Osteoblast (primary cell): ENCODE results near the gene FNDC3B. TPM values are rescaled to one million over a fixed set of nuclear protein-coding genes. Genes with fewer than 3 reads are reported as not detected.
A peak's percentile ranks its signal among the peaks of the same experiment; 100 is the strongest.

Experiments used
- DNase-seq: peaks from one replicate; pipeline ENCODE4 v3.0.0; 2011; ENCODE audit warnings: low spot score, mixed read lengths; ENCODE audit not compliant: insufficient read length; ENCODE audit errors: missing footprints
- H2AFZ ChIP-seq: 2 replicates; pipeline ENCODE4 v1.6.0; 2011; ENCODE audit warnings: mild to moderate bottlenecking, low read length
- H3K27ac ChIP-seq: 2 replicates; pipeline ENCODE4 v1.5.1; 2011; ENCODE audit warnings: mild to moderate bottlenecking, low read depth, low read length, moderate library complexity
- H3K27me3 ChIP-seq: 2 replicates; pipeline ENCODE4 v1.6.0; 2012; ENCODE audit warnings: mild to moderate bottlenecking, control low read depth, inconsistent platforms, low read length, moderate library complexity; ENCODE audit not compliant: insufficient read depth
- H3K36me3 ChIP-seq: 2 replicates; pipeline ENCODE4 v1.5.1; 2011; ENCODE audit warnings: mild to moderate bottlenecking, low read length, control low read depth, moderate library complexity; ENCODE audit not compliant: insufficient read depth
- H3K4me1 ChIP-seq: 2 replicates; pipeline ENCODE4 v1.5.1; 2011; ENCODE audit warnings: mild to moderate bottlenecking, low read length, control low read depth, moderate library complexity; ENCODE audit not compliant: insufficient read depth
- H3K4me2 ChIP-seq: 2 replicates; pipeline ENCODE4 v1.6.0; 2011; ENCODE audit warnings: mild to moderate bottlenecking, low read length; ENCODE audit not compliant: insufficient read depth
- H3K4me3 ChIP-seq: fragments of 200-600 bp; sonication (generic); 3 replicates; pipeline ENCODE4 v1.5.1; 2012; ENCODE audit warnings: mild to moderate bottlenecking, low read length, inconsistent platforms; ENCODE audit not compliant: insufficient read depth
- H3K79me2 ChIP-seq: 2 replicates; pipeline ENCODE4 v1.6.0; 2012; ENCODE audit warnings: mild to moderate bottlenecking, low read length, control low read depth, inconsistent platforms; ENCODE audit not compliant: insufficient read depth
- H3K9me3 ChIP-seq: 2 replicates; pipeline ENCODE4 v1.5.1; 2011; ENCODE audit warnings: low read depth, low read length, control low read depth
- H4K20me1 ChIP-seq: 2 replicates; pipeline ENCODE4 v1.6.0; 2012; ENCODE audit warnings: mild to moderate bottlenecking, low read length, control low read depth; ENCODE audit not compliant: insufficient read depth
- CTCF ChIP-seq: IDR thresholded peaks from 2 replicates; pipeline ENCODE4 v1.5.1; 2011; ENCODE audit warnings: mild to moderate bottlenecking, low read depth, low read length, moderate library complexity; ENCODE audit errors: extremely low read depth
- total RNA-seq: library from RNA; depleted of rRNA; stranded (reverse); fragments of >200 nt; gene quantifications from 2 replicates; pipeline ENCODE4 v1.2.3, GENCODE V29; 2012

The FNDC3B gene
- total RNA-seq, 1 donor: 179 TPM

DNA sequence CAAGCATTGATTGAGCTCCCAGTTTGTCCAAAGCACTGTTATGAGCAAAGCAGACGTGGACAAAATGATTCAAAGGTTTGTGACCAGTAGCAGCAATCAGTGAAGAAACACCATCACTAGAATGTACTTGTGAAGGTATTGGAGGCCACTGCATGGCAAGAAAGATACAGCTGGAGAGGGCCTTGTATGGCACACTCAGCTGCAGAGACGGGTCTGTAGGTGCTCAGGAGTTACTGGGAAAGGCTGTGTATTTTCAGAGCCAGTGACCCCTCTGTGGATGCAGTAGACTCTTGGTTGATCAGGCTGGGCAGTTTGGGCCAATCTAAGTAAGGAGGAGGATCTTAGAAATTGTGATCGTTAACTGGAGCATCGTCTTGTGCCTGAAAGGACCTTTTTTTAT is 288.9 kb downstream of the FNDC3B start:
- Histone ChIP-seq H3K4me2 (no peak overlapping the region), H4K20me1 (peaks cover 30% of the 10 kb centered on the region), H3K27ac (no peak overlapping the region), H3K4me3 (no peak overlapping the region), H3K9me3 (no peaks in the 10 kb centered on the region), H3K4me1 (peaks cover 14% of the 10 kb centered on the region), H3K27me3 (no peaks in the 10 kb centered on the region), H3K79me2 (peaks cover 18% of the 10 kb centered on the region), H2AFZ (no peak overlapping the region), H3K36me3 (peaks cover 85% of the 10 kb centered on the region)
- no peak for DNase-seq
- TF ChIP-seq CTCF: no peak

DNA sequence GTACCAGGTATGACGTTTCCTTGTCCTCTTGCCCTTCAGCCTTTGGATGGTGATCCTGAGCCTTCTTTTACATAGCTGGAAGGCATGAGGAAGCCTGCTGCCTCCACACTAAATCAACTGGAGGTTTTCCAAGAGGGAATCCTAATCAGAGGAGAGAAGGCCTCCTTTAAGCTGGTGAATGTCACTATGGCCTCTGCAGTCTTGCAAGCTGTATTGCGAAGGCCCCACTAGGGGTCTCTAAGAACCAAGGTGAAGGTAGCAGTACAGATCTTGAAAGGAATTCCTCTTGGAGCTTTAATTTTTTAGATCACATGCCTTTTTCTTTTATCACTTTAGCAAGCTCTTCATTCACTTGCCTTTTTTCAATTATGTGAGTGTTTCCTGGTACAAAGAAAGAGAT is 289.7 kb downstream of the FNDC3B start:
- peaks cover 90% of the 10 kb centered on the region for H3K36me3 ChIP-seq
- H3K4me1 ChIP-seq: peaks cover 6% of the 10 kb centered on the region
- H3K79me2 ChIP-seq: peaks cover 21% of the 10 kb centered on the region
- DNase-seq: peak; percentile 57
- no peaks in the 10 kb centered on the region for H3K27me3 ChIP-seq
- H3K9me3 ChIP-seq: no peaks in the 10 kb centered on the region
- no peak overlapping the region for H3K4me2 ChIP-seq
- no peak for TF ChIP-seq CTCF
- no peak overlapping the region for H3K27ac ChIP-seq
- no peak overlapping the region for H2AFZ ChIP-seq
- peaks cover 24% of the 10 kb centered on the region for H4K20me1 ChIP-seq
- H3K4me3 ChIP-seq: no peak overlapping the region

DNA sequence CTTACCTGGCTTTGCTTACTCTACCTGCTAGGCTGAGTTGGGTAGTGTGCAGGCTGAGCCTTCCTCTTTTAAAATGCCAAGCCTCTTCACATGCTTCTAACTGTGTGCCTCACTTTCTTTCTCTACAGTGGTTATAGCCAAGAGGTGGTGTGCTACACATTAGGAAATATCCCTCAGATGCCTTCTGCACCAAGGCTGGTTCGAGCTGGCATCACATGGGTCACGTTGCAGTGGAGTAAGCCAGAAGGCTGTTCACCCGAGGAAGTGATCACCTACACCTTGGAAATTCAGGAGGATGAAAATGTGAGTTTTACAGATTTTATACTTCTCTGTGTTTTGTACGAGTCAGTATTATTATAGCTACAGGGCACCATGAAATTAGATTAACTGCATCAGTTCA is 291.0 kb downstream of the FNDC3B start:
- Histone ChIP-seq H3K36me3 (peaks cover 91% of the 10 kb centered on the region), H3K4me3 (no peak overlapping the region), H2AFZ (no peak overlapping the region), H3K9me3 (no peaks in the 10 kb centered on the region), H3K79me2 (peaks cover 21% of the 10 kb centered on the region), H3K27me3 (no peaks in the 10 kb centered on the region), H3K4me1 (no peaks in the 10 kb centered on the region), H4K20me1 (peaks cover 19% of the 10 kb centered on the region), H3K27ac (peak overlapping the region; percentile 9), H3K4me2 (no peak overlapping the region)
- DNase-seq: no peak
- TF ChIP-seq CTCF: no peak

GRCh38 chr3:172332256-172333041 is 293.1 kb downstream of the FNDC3B start:
- peak; percentile 85 for DNase-seq
- H3K79me2 ChIP-seq: peaks cover 18% of the 10 kb centered on the region
- no peak overlapping the region for H3K4me2 ChIP-seq
- H3K9me3 ChIP-seq: no peaks in the 10 kb centered on the region
- peaks cover 94% of the 10 kb centered on the region for H3K36me3 ChIP-seq
- peaks cover 19% of the 10 kb centered on the region for H4K20me1 ChIP-seq
- peak overlapping the region; percentile 21 for H3K27ac ChIP-seq
- no peak overlapping the region for H2AFZ ChIP-seq
- no peaks in the 10 kb centered on the region for H3K4me1 ChIP-seq
- TF ChIP-seq CTCF: peak; percentile 99
- no peak overlapping the region for H3K4me3 ChIP-seq
- H3K27me3 ChIP-seq: no peaks in the 10 kb centered on the region
